Measurements from ENCODE around the gene PRDM1. TPM values are rescaled to one million over a fixed set of nuclear protein-coding genes. Genes with fewer than 3 reads are reported as not detected.

The PRDM1 gene
- total RNA-seq, 1 experiment from 2014 or later: 2.6 TPM

DNA sequence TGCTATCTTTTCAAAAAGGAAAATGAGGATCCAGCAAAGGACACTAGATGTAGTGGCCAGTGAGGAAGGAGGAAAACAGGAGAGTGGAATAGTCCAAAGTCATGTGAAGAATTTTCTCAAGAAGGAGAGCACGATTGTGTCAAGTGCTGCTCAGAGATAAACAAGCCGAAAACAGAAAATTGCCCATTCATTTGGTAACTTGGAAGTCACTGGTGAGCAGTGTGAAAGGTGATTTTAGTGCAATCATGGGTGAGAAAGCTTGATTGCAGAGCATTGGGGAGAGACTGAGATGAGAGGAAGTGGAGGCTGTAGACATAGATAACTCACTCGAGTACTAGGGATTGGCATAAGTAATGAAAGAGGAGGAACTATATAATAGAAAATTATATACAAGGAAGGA is 26.0 kb upstream of the PRDM1 start:
- BruUV-seq (replicated peaks): no TSS peak
- no peak overlapping the region for H3K4me2 ChIP-seq
- DNase-seq: no peak
- H3K9me3 ChIP-seq (ENCODE audit: insufficient read depth, low read depth): no peaks in the 10 kb centered on the region
- POLR2A ChIA-PET (ENCODE audit: unreplicated experiment): no interaction called here
- H3K79me2 ChIP-seq (ENCODE audit: low read depth): no peaks in the 10 kb centered on the region
- H3K36me3 ChIP-seq (ENCODE audit: low read depth): no peaks in the 10 kb centered on the region
- H3K27ac ChIP-seq: no peak overlapping the region
- H3K4me1 ChIP-seq (replicated peaks; ENCODE audit: insufficient read depth): no peaks in the 10 kb centered on the region
- no peaks in the 10 kb centered on the region for H4K20me1 ChIP-seq (ENCODE audit: insufficient read depth)
- H2AFZ ChIP-seq: no peak overlapping the region
- no peaks in the 10 kb centered on the region for H3K9me2 ChIP-seq (ENCODE audit: insufficient read depth)
- no peak overlapping the region for H3K4me3 ChIP-seq
- no peaks in the 10 kb centered on the region for H3K27me3 ChIP-seq (ENCODE audit: insufficient read depth, low read depth)
- CTCF ChIA-PET: no interaction called here
- no peaks in the 10 kb centered on the region for H3F3A ChIP-seq (ENCODE audit: insufficient read depth, low read depth)
- intact Hi-C loops (cut with micrococcal nuclease; ENCODE audit: unreplicated experiment): no loop called here
- TF ChIP-seq, protein P1, sequence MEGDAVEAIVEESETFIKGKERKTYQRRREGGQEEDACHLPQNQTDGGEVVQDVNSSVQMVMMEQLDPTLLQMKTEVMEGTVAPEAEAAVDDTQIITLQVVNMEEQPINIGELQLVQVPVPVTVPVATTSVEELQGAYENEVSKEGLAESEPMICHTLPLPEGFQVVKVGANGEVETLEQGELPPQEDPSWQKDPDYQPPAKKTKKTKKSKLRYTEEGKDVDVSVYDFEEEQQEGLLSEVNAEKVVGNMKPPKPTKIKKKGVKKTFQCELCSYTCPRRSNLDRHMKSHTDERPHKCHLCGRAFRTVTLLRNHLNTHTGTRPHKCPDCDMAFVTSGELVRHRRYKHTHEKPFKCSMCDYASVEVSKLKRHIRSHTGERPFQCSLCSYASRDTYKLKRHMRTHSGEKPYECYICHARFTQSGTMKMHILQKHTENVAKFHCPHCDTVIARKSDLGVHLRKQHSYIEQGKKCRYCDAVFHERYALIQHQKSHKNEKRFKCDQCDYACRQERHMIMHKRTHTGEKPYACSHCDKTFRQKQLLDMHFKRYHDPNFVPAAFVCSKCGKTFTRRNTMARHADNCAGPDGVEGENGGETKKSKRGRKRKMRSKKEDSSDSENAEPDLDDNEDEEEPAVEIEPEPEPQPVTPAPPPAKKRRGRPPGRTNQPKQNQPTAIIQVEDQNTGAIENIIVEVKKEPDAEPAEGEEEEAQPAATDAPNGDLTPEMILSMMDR (conservative IDR thresholded peaks at IDR 0.05): no peak
- TF ChIP-seq EZH2 (IDR thresholded peaks at IDR 0.05; ENCODE audit: low read depth): no peak

DNA sequence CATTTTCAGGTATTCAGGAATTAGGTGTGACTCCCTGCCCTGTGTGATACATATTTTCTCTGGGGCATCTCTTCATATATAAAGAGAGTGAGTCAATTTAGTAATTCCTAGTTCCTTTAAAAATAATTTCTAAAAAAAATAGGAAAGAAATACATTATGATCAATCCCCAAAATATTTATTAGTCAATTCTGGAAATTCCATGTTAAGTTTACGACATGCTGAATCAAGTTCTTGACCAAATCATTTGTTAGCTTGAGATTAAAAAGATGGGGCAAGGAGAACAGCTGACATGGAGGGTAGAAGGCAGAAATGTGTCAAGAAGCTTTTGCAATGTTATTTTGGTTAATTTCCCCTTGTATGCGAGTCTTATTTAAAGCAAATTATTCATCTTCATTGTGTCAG is 22.7 kb upstream of the PRDM1 start:
- no peak overlapping the region for H3K27ac ChIP-seq
- intact Hi-C loops (cut with micrococcal nuclease; ENCODE audit: unreplicated experiment): no loop called here
- no peaks in the 10 kb centered on the region for H3K27me3 ChIP-seq (ENCODE audit: insufficient read depth, low read depth)
- no peak overlapping the region for H2AFZ ChIP-seq
- no peaks in the 10 kb centered on the region for H3K9me2 ChIP-seq (ENCODE audit: insufficient read depth)
- no peaks in the 10 kb centered on the region for H3K36me3 ChIP-seq (ENCODE audit: low read depth)
- H3K4me2 ChIP-seq: no peak overlapping the region
- ChIA-PET CTCF (no interaction called here), POLR2A (ENCODE audit: unreplicated experiment) (no interaction called here)
- no peaks in the 10 kb centered on the region for H3K9me3 ChIP-seq (ENCODE audit: insufficient read depth, low read depth)
- DNase-seq: no peak
- TF ChIP-seq, protein P1 (conservative IDR thresholded peaks at IDR 0.05): no peak
- TF ChIP-seq EZH2 (IDR thresholded peaks at IDR 0.05; ENCODE audit: low read depth): no peak
- H3K79me2 ChIP-seq (ENCODE audit: low read depth): no peaks in the 10 kb centered on the region
- H4K20me1 ChIP-seq (ENCODE audit: insufficient read depth): no peaks in the 10 kb centered on the region
- no peaks in the 10 kb centered on the region for H3K4me1 ChIP-seq (replicated peaks; ENCODE audit: insufficient read depth)
- no TSS peak for BruUV-seq (replicated peaks)
- H3F3A ChIP-seq (ENCODE audit: insufficient read depth, low read depth): no peaks in the 10 kb centered on the region
- H3K4me3 ChIP-seq: no peak overlapping the region

DNA sequence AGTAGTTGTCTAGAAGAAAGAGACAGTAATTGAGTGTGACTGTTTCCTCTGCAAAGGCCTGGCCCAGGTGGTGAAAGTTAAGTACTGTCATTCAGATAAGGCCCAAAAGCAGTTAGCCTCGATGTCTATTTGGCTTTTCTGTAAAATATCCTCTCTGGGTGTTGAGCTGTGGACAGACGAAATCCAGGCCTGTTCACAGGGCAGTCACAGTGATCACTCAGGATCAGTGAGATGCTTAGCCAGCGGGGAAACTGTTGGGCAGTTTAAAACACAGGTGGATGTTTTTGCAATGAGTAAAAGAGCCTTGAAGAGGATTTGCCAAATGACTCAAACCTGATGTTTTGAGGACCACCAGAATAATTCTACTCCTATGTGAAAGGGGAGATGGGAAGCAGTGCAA is 22.0 kb upstream of the PRDM1 start:
- Histone ChIP-seq H2AFZ (no peak overlapping the region), H3K4me1 (replicated peaks; ENCODE audit: insufficient read depth) (no peaks in the 10 kb centered on the region), H4K20me1 (ENCODE audit: insufficient read depth) (no peaks in the 10 kb centered on the region), H3K27me3 (ENCODE audit: insufficient read depth, low read depth) (no peaks in the 10 kb centered on the region), H3K9me3 (ENCODE audit: insufficient read depth, low read depth) (no peaks in the 10 kb centered on the region), H3K27ac (no peak overlapping the region), H3K36me3 (ENCODE audit: low read depth) (no peaks in the 10 kb centered on the region), H3K4me2 (no peak overlapping the region), H3K79me2 (ENCODE audit: low read depth) (no peaks in the 10 kb centered on the region), H3F3A (ENCODE audit: insufficient read depth, low read depth) (no peaks in the 10 kb centered on the region), H3K9me2 (ENCODE audit: insufficient read depth) (no peaks in the 10 kb centered on the region), H3K4me3 (no peak overlapping the region)
- CTCF ChIA-PET: no interaction called here
- BruUV-seq (replicated peaks): no TSS peak
- no peak for DNase-seq
- POLR2A ChIA-PET (ENCODE audit: unreplicated experiment): no interaction called here
- intact Hi-C loops (cut with micrococcal nuclease; ENCODE audit: unreplicated experiment): no loop called here
- TF ChIP-seq, protein P1 (conservative IDR thresholded peaks at IDR 0.05): no peak
- TF ChIP-seq EZH2 (IDR thresholded peaks at IDR 0.05; ENCODE audit: low read depth): no peak
